GM19438 (cell line): ENCODE data around the gene PEX5L.
"Not testable (repeated sequence)": the region's sequence is repeated elsewhere in the genome, so short reads cannot be mapped to it uniquely, and the experiment has no call there.

ENCODE experiments used
- ATAC-seq: cut with Tn5 transposase; IDR thresholded peaks from one replicate; pipeline ENCODE4 v1.9.1; 2021; ENCODE audit warnings: low read depth; ENCODE audit not compliant: unreplicated experiment

Gene PEX5L

GRCh38 chr3:180036671-180037455, at the start of gene PEX5L:
PEX5L (minus strand) TSS chr3:180036937; CDS start chr3:180036599, 338 bp downstream.
- ATAC-seq: peak; percentile 59

GRCh38 chr3:180085122-180085710, 48.5 kb upstream of the PEX5L start:
- no peak for ATAC-seq

- ATAC-seq: no peak
Observed at GRCh38 chr3:180082699-180083098, 46.0 kb upstream of the PEX5L start.

- no peak for ATAC-seq
Observed at GRCh38 chr3:180078592-180078991, 41.9 kb upstream of the PEX5L start.

- ATAC-seq: no peak
Observed at GRCh38 chr3:180073561-180073960, 36.8 kb upstream of the PEX5L start.

GRCh38 chr3:180072786-180073185, 36.0 kb upstream of the PEX5L start:
- ATAC-seq: no peak

- no peak for ATAC-seq
Observed at GRCh38 chr3:180070925-180071324, 34.2 kb upstream of the PEX5L start.

GRCh38 chr3:180068023-180068422, 31.3 kb upstream of the PEX5L start:
- ATAC-seq: no peak

GRCh38 chr3:180066598-180066997, 29.9 kb upstream of the PEX5L start:
- ATAC-seq: no peak

GRCh38 chr3:180063783-180064182, 27.0 kb upstream of the PEX5L start:
- ATAC-seq: no peak

GRCh38 chr3:180062771-180063170, 26.0 kb upstream of the PEX5L start:
- no peak for ATAC-seq

GRCh38 chr3:180059356-180059755, 22.6 kb upstream of the PEX5L start:
- ATAC-seq: no peak

- no peak for ATAC-seq
Observed at GRCh38 chr3:180058238-180058637, 21.5 kb upstream of the PEX5L start.

GRCh38 chr3:180055656-180056055, 18.9 kb upstream of the PEX5L start:
- ATAC-seq: not testable (repeated sequence)

- ATAC-seq: no peak
Observed at GRCh38 chr3:180049391-180049790, 12.7 kb upstream of the PEX5L start.

GRCh38 chr3:180048840-180049239, 12.1 kb upstream of the PEX5L start:
- no peak for ATAC-seq

GRCh38 chr3:180048103-180048502, 11.4 kb upstream of the PEX5L start:
- peak; percentile 93 for ATAC-seq

GRCh38 chr3:180040966-180041365, 4.2 kb upstream of the PEX5L start:
- no peak for ATAC-seq

GRCh38 chr3:180036092-180036670, 556 bp downstream of the PEX5L start:
- peak; percentile 68 for ATAC-seq

GRCh38 chr3:180026997-180027396, 9.7 kb downstream of the PEX5L start:
- no peak for ATAC-seq

- ATAC-seq: peak; percentile 86
Observed at GRCh38 chr3:180018543-180018942, 18.2 kb downstream of the PEX5L start.

GRCh38 chr3:180017846-180018245, 18.9 kb downstream of the PEX5L start:
- no peak for ATAC-seq
